Lung (tissue), 12 donors: Measurements from ENCODE around the gene ATOSA. TPM values are rescaled to one million over a fixed set of nuclear protein-coding genes. Genes with fewer than 3 reads are reported as not detected.

ENCODE experiments used
- ATAC-seq: fragments of 200-7000 bp; cut with Tn5 transposase; one replicate; pipeline ENCODE4 v1.9.1; 2020; ENCODE audit warnings: moderate number of reproducible peaks; ENCODE audit not compliant: insufficient read depth, low FRiP score
- DNase-seq, 3 donors: peaks; one replicate each; pipeline ENCODE4 v3.0.0-alpha.2; 2013 to 2017
- H3K27ac ChIP-seq, 2 donors: one replicate each; pipeline ENCODE4 v1.5.1; 2013; ENCODE audit warnings: mild to moderate bottlenecking in 2 of 2, moderate library complexity in 2 of 2, control low read depth in 1 of 2, inconsistent platforms in 1 of 2, low read depth in 1 of 2, low read length in 1 of 2
- H3K27me3 ChIP-seq, 3 donors: one replicate each; pipeline ENCODE4 v1.5.1; 2013; ENCODE audit warnings: low read length in 2 of 3; ENCODE audit not compliant: control insufficient read depth in 3 of 3, insufficient read depth in 3 of 3
- H3K36me3 ChIP-seq, 4 donors: one replicate each; pipeline ENCODE4 v1.5.1; 2013; ENCODE audit warnings: low read length in 4 of 4, mild to moderate bottlenecking in 1 of 4, moderate library complexity in 1 of 4; ENCODE audit not compliant: control insufficient read depth in 4 of 4, insufficient read depth in 4 of 4
- H3K4me1 ChIP-seq, 5 donors: one replicate each; pipeline ENCODE4 v1.5.1; 2013; ENCODE audit warnings: low read length in 5 of 5, mild to moderate bottlenecking in 2 of 5, moderate library complexity in 1 of 5; ENCODE audit not compliant: control insufficient read depth in 5 of 5, insufficient read depth in 5 of 5
- H3K4me3 ChIP-seq: one replicate; pipeline ENCODE4 v1.5.1; 2013; ENCODE audit warnings: mild to moderate bottlenecking, control low read depth, moderate library complexity
- H3K9ac ChIP-seq, 2 donors: one replicate each; pipeline ENCODE4 v1.5.1; 2013; ENCODE audit warnings: low read length in 2 of 2, control low read depth in 1 of 2; ENCODE audit not compliant: insufficient read depth in 1 of 2
- H3K9me3 ChIP-seq, 4 donors: one replicate each; pipeline ENCODE4 v1.5.1; 2013; ENCODE audit warnings: low read length in 3 of 4, mild to moderate bottlenecking in 1 of 4, moderate library complexity in 1 of 4; ENCODE audit not compliant: control insufficient read depth in 4 of 4, insufficient read depth in 3 of 4
- CTCF ChIP-seq: IDR thresholded peaks from 2 replicates; pipeline ENCODE4 v1.5.1; 2012; ENCODE audit warnings: mild to moderate bottlenecking; ENCODE audit errors: control extremely low read depth, extremely low read depth
- WGBS, 2 donors: extraction: QIAGEN DNeasy Blood & Tissue Kit; methylation state at CpG; one replicate each; pipeline ENCODE4 v1.1.7; 2013; 5-methylcytosine and 5-hydroxymethylcytosine counted together
- polyA plus RNA-seq, 2 donors: library from polyadenylated mRNA; stranded (reverse); fragments of 200-250 nt; gene quantifications; one replicate each; pipeline ENCODE4 v1.2.1, GENCODE V29; 2013
- total RNA-seq, 2 donors: library from RNA; depleted of rRNA in 1 of 2; stranded (reverse); fragments of >200 nt in 1 of 2; gene quantifications; one replicate each; pipeline ENCODE4 v1.2.1, GENCODE V29; 2014 to 2021
- donor health status: control.
- donor health status: control.
- donor health status: Bipolar disorder and iron deficiency.
- donor health status: healthy.
- donor health status: DM: yes; HTN: yes; CAD: no.

Gene ATOSA
- total and polyA plus RNA-seq, 4 donors, result 12.1 to 114 (median 46.7) TPM

- Histone ChIP-seq H3K4me3 (no peak overlapping the region), H3K27me3 (peaks cover 0 to 7% (median 0%) of the 10 kb centered on the region in 3 donors), H3K4me1 (no peaks in the 10 kb centered on the region), H3K27ac (no peak overlapping the region), H3K9ac (no peak overlapping the region), H3K36me3 (no peaks in the 10 kb centered on the region), H3K9me3 (no peaks in the 10 kb centered on the region)
- DNase-seq (no peak), ATAC-seq (no peak)
- 91 to 100% methylated on average over 1 of the region's 1 CpG for WGBS, 2 donors
- TF ChIP-seq CTCF, result no peak
These were observed 31.0 kb upstream of the ATOSA start for GRCh38 chr15:52710050-52710707.

- no peak for TF ChIP-seq CTCF
- H3K27me3 ChIP-seq, result peaks cover 0 to 7% (median 0%) of the 10 kb centered on the region in 3 donors
- no peaks in the 10 kb centered on the region for H3K36me3 ChIP-seq
- H3K9me3 ChIP-seq, result no peaks in the 10 kb centered on the region
- WGBS, 2 donors, result 64 to 73% methylated on average over 10 of the region's 10 CpGs
- no peak overlapping the region for H3K9ac ChIP-seq
- H3K27ac ChIP-seq, result no peak overlapping the region
- ATAC-seq (peak; percentile 34), DNase-seq (peak in 1 of 3 donors; percentile 9)
- H3K4me3 ChIP-seq, result no peak overlapping the region
- no peaks in the 10 kb centered on the region for H3K4me1 ChIP-seq
These were observed 30.2 kb upstream of the ATOSA start for GRCh38 chr15:52709187-52709981.

- H3K9me3 ChIP-seq, result no peaks in the 10 kb centered on the region
- H3K27me3 ChIP-seq, result peaks cover 0 to 7% (median 0%) of the 10 kb centered on the region in 3 donors
- TF ChIP-seq CTCF, result no peak
- DNase-seq (no peak), ATAC-seq (no peak)
- H3K4me3 ChIP-seq, result no peak overlapping the region
- H3K9ac ChIP-seq, result no peak overlapping the region
- no peaks in the 10 kb centered on the region for H3K36me3 ChIP-seq
- 85 to 93% methylated on average over 1 of the region's 1 CpG for WGBS, 2 donors
- no peaks in the 10 kb centered on the region for H3K4me1 ChIP-seq
- no peak overlapping the region for H3K27ac ChIP-seq
These were observed 26.9 kb upstream of the ATOSA start for GRCh38 chr15:52706091-52706490.
